HAP-1 (cell line): ENCODE data around the gene BUD31.

Experiments used
- DNase-seq, 2 experiments: peaks; one replicate each; pipeline ENCODE4 v3.0.0-alpha.2; 2016 to 2020; ENCODE audit warnings: low spot score in 2 of 2
- H3K27me3 ChIP-seq: fragments of 250-450 bp; sonication (Bioruptor Pico); 2 replicates; pipeline ENCODE4 v1.5.1; 2020; ENCODE audit warnings: low read depth, mild to moderate bottlenecking, moderate library complexity
- H3K36me3 ChIP-seq: fragments of 250-450 bp; sonication (Bioruptor Pico); replicated peaks from 2 replicates; pipeline ENCODE4 v1.5.1; 2020; ENCODE audit warnings: mild to moderate bottlenecking
- H3K4me1 ChIP-seq: fragments of 250-450 bp; sonication (Bioruptor Pico); 2 replicates; pipeline ENCODE4 v1.5.1; 2020; ENCODE audit warnings: mild to moderate bottlenecking
- H3K4me3 ChIP-seq: fragments of 250-450 bp; sonication (Bioruptor Pico); 2 replicates; pipeline ENCODE4 v1.5.1; 2020; ENCODE audit warnings: mild to moderate bottlenecking, moderate library complexity
- H3K9me3 ChIP-seq: fragments of 250-450 bp; sonication (Bioruptor Pico); 2 replicates; pipeline ENCODE4 v1.5.1; 2020; ENCODE audit warnings: mild to moderate bottlenecking, moderate library complexity
- in situ Hi-C: fragments of 300-500 bp; cut with MboI; formaldehyde crosslinking; loops from 3 replicates; pipeline ENCODE4 v1.14.3; 2020; ENCODE audit warnings: low sequenced_read_pairs, inconsistent platforms, mixed read lengths

The BUD31 gene

GRCh38 chr7:99408379-99409191 is at the start of gene BUD31, which contains the start of gene PDAP1:
Gene BUD31, plus strand, starts transcription at chr7:99408969. Its CDS starts 2,124 bp downstream, at chr7:99411093.
Gene PDAP1, minus strand, starts transcription at chr7:99408597. Its CDS starts 49 bp downstream, at chr7:99408548.
- H3K4me3 ChIP-seq = peak within 1 kb of the TSS; percentile 97
- DNase-seq = peak; percentile 93 to 94
- H3K27me3 ChIP-seq = no peaks in the 10 kb centered on the region
- no peaks in the 10 kb centered on the region for H3K9me3 ChIP-seq
- in situ Hi-C loops = no loop called here
- H3K4me1 ChIP-seq = peaks cover 12% of the 10 kb centered on the region
- peaks cover 45% of the 10 kb centered on the region for H3K36me3 ChIP-seq

- Histone ChIP-seq H3K9me3 (no peaks in the 10 kb centered on the region), H3K27me3 (no peaks in the 10 kb centered on the region), H3K4me1 (no peaks in the 10 kb centered on the region), H3K36me3 (peaks cover 74% of the 10 kb centered on the region), H3K4me3 (no peak overlapping the region)
- in situ Hi-C loops = no loop called here
- no peak for DNase-seq
Measured at GRCh38 chr7:99359465-99360154, 49.2 kb upstream of the BUD31 start.

GRCh38 chr7:99362801-99363200 is 46.0 kb upstream of the BUD31 start:
- in situ Hi-C loops = no loop called here
- DNase-seq = no peak
- Histone ChIP-seq H3K4me3 (no peak overlapping the region), H3K9me3 (no peaks in the 10 kb centered on the region), H3K36me3 (peaks cover 73% of the 10 kb centered on the region), H3K27me3 (no peaks in the 10 kb centered on the region), H3K4me1 (no peaks in the 10 kb centered on the region)

GRCh38 chr7:99363286-99363685 is 45.5 kb upstream of the BUD31 start:
- DNase-seq = no peak
- Histone ChIP-seq H3K4me3 (no peak overlapping the region), H3K36me3 (peaks cover 68% of the 10 kb centered on the region), H3K9me3 (no peaks in the 10 kb centered on the region), H3K27me3 (no peaks in the 10 kb centered on the region), H3K4me1 (no peaks in the 10 kb centered on the region)
- in situ Hi-C loops = no loop called here

GRCh38 chr7:99365318-99366141 is 43.2 kb upstream of the BUD31 start:
- Histone ChIP-seq H3K4me3 (no peak overlapping the region), H3K27me3 (no peaks in the 10 kb centered on the region), H3K4me1 (no peaks in the 10 kb centered on the region), H3K36me3 (peaks cover 47% of the 10 kb centered on the region), H3K9me3 (no peaks in the 10 kb centered on the region)
- peak in 1 of 2 experiments; percentile 48 for DNase-seq
- in situ Hi-C loops = no loop called here

- H3K27me3 ChIP-seq = no peaks in the 10 kb centered on the region
- H3K4me3 ChIP-seq = no peak overlapping the region
- in situ Hi-C loops = no loop called here
- H3K9me3 ChIP-seq = no peaks in the 10 kb centered on the region
- H3K36me3 ChIP-seq = peaks cover 35% of the 10 kb centered on the region
- no peak for DNase-seq
- H3K4me1 ChIP-seq = no peaks in the 10 kb centered on the region
Measured at GRCh38 chr7:99366646-99367045, 42.1 kb upstream of the BUD31 start.

- no peak overlapping the region for H3K4me3 ChIP-seq
- H3K4me1 ChIP-seq = no peaks in the 10 kb centered on the region
- H3K36me3 ChIP-seq = peaks cover 23% of the 10 kb centered on the region
- DNase-seq = no peak
- H3K9me3 ChIP-seq = no peaks in the 10 kb centered on the region
- H3K27me3 ChIP-seq = no peaks in the 10 kb centered on the region
- in situ Hi-C loops = no loop called here
Measured at GRCh38 chr7:99368750-99369389, 39.9 kb upstream of the BUD31 start.

- in situ Hi-C loops = no loop called here
- H3K4me1 ChIP-seq = no peaks in the 10 kb centered on the region; the same call in 1 of the 2 replicates
- H3K4me3 ChIP-seq = no peak overlapping the region
- H3K36me3 ChIP-seq = peaks cover 16% of the 10 kb centered on the region
- no peaks in the 10 kb centered on the region for H3K9me3 ChIP-seq
- no peaks in the 10 kb centered on the region for H3K27me3 ChIP-seq
- DNase-seq = no peak
Measured at GRCh38 chr7:99369767-99370391, 38.9 kb upstream of the BUD31 start.

GRCh38 chr7:99371376-99371920 is 37.3 kb upstream of the BUD31 start:
- in situ Hi-C loops = no loop called here
- DNase-seq = no peak
- Histone ChIP-seq H3K4me1 (peaks cover 3% of the 10 kb centered on the region; the same call in 1 of the 2 replicates), H3K27me3 (no peaks in the 10 kb centered on the region), H3K36me3 (peaks cover 4% of the 10 kb centered on the region), H3K4me3 (no peak overlapping the region), H3K9me3 (no peaks in the 10 kb centered on the region)

- H3K4me3 ChIP-seq = no peak overlapping the region
- H3K4me1 ChIP-seq = peaks cover 3% of the 10 kb centered on the region; the same call in 1 of the 2 replicates
- in situ Hi-C loops = no loop called here
- H3K9me3 ChIP-seq = no peaks in the 10 kb centered on the region
- H3K27me3 ChIP-seq = no peaks in the 10 kb centered on the region
- no peaks in the 10 kb centered on the region; the same call in 1 of the 2 replicates for H3K36me3 ChIP-seq
- no peak for DNase-seq
Measured at GRCh38 chr7:99372275-99373090, 36.3 kb upstream of the BUD31 start.

GRCh38 chr7:99373091-99374066 is 35.4 kb upstream of the BUD31 start:
- Histone ChIP-seq H3K4me3 (peak overlapping the region; percentile 61), H3K4me1 (peaks cover 3% of the 10 kb centered on the region; the same call in 1 of the 2 replicates), H3K27me3 (no peaks in the 10 kb centered on the region), H3K36me3 (peaks cover 3% of the 10 kb centered on the region), H3K9me3 (no peaks in the 10 kb centered on the region)
- in situ Hi-C loops = no loop called here
- no peak for DNase-seq
